ENCODE data around the gene MMEL1.

DNA sequence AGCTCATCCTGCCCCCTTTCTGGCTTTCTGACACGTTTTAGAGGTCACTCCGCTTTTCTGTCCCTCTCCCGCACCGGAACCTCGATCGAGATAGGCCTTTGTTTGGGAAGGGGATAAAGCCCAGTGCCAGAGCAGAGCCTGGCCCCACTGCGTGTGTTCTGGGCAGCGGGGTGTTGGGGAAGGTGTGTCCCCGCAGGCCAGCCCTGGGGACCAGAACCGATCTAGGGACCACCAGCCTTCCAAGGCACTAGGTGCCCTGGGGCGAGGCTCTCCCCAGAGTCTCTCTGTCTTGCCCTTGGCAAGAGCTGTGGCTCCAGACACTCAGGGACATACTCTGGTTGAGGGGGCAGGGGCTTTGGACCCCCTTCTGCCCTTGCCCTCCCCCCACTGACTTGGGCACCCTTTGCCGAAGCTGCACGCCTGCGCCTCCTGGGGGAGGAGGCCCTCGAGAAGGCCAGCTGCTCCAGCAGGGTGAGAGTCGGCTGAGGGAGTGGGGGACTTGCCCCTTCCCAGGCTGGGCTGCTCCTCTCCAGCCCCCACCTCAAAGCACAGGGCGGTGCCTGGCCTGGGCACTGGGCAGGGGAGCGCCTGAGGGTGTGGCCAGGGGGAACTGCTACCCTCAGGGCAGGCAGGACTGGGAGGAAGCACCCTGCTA lies 29.8 kb downstream of the MMEL1 start:
- TF ChIP-seq, protein P1, sequence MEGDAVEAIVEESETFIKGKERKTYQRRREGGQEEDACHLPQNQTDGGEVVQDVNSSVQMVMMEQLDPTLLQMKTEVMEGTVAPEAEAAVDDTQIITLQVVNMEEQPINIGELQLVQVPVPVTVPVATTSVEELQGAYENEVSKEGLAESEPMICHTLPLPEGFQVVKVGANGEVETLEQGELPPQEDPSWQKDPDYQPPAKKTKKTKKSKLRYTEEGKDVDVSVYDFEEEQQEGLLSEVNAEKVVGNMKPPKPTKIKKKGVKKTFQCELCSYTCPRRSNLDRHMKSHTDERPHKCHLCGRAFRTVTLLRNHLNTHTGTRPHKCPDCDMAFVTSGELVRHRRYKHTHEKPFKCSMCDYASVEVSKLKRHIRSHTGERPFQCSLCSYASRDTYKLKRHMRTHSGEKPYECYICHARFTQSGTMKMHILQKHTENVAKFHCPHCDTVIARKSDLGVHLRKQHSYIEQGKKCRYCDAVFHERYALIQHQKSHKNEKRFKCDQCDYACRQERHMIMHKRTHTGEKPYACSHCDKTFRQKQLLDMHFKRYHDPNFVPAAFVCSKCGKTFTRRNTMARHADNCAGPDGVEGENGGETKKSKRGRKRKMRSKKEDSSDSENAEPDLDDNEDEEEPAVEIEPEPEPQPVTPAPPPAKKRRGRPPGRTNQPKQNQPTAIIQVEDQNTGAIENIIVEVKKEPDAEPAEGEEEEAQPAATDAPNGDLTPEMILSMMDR (IDR thresholded peaks at IDR 0.05): no peak
- TF ChIP-seq POLR2A (IDR thresholded peaks at IDR 0.05): no peak

Measured in testis (tissue), 2 donors.